DMS153 (cell line): ENCODE measurements around the gene MROH7.
"Not testable (repeated sequence)": the region's sequence is repeated elsewhere in the genome, so short reads cannot be mapped to it uniquely, and the experiment has no call there.

ENCODE experiments used
- DNase-seq: peaks from one replicate; lab custom pipeline; 2025; lab: John Stamatoyannopoulos, UW

The MROH7 gene

DNA sequence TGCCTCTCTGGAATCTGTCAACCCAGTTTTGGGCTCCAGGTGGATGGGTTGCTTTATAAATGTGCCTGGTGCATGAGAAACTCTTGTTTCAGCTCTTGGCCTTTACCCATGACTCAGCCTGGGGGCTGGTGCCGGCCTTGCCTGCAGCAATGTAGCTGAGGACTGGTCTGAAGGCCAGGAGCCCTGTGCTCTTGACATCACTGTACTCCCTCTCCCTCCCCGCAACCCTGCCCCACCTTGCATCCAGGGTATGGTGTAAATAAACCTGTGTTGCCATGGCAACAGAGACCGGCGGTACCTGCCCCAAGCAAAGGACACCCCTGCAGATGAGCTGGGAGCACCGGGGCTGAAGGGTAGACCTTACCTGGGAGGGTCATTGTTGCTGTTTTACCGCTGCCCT is 31.5 kb upstream of the MROH7 start:
- peak; percentile 31 for DNase-seq

- DNase-seq, result no peak
Measured at GRCh38 chr1:54610601-54611580, 30.7 kb upstream of the MROH7 start.

DNA sequence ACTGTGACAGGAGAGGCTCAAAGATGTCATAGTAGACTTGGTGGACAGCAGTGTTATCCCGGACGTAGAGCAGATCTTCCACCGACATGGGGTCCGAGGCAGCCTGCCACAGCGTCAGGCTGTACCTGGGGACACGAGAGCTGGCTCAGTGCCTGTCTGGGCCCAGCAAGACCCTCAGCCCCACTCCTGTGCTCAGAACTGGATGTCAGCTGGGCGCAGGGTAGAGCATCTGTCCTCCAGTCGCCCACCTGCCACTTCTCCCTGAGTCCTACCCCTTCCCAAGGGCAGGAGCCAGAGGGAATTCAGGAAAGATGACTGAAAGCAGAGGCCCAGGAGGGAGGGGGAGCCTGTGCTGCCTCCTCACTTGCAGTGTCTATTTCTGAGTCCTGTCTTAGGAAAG is 30.0 kb upstream of the MROH7 start:
- no peak for DNase-seq

DNA sequence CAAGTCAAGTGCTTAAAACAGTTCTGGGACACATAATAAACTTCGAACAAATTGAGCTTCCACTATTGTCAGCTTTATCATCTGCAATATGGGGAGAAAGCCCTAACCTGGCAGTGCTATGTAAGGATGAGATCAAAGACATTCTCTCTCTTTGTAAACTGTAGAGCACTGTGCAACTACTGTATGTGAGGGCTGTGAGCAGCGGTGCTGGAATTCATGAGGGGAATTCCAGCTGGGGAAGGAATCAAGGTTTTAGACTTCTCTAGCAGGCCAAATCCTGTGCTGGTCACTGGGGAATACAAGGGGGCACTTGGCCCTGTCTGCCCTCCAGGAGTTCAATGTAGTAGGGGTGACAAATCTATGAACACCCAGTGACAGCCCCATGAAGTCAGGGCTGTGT is 27.6 kb upstream of the MROH7 start:
- DNase-seq, result no peak

- no peak for DNase-seq
Measured at GRCh38 chr1:54614563-54614962, 27.0 kb upstream of the MROH7 start.

GRCh38 chr1:54615531-54616279 is 25.9 kb upstream of the MROH7 start:
- DNase-seq, result no peak

DNA sequence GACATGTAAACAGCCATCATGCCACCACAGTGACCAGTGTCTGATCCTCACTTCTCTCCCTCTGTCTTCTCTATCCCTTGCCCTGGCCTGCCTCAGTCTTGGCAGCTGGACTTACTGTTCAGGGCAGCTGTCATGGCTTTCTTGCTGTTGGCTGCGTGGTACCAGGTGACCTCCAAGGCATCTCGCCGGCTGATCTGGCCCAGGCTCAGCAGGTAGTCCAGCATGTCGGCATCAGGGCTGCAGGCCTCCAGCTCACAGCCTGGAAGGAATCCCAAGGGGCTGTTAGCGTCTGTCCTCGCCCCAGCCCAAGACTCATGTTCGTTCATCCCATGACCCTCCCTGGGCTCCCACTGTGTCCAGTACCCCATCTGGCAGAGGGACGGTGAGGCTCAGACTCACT is 21.8 kb upstream of the MROH7 start:
- DNase-seq, result no peak

DNA sequence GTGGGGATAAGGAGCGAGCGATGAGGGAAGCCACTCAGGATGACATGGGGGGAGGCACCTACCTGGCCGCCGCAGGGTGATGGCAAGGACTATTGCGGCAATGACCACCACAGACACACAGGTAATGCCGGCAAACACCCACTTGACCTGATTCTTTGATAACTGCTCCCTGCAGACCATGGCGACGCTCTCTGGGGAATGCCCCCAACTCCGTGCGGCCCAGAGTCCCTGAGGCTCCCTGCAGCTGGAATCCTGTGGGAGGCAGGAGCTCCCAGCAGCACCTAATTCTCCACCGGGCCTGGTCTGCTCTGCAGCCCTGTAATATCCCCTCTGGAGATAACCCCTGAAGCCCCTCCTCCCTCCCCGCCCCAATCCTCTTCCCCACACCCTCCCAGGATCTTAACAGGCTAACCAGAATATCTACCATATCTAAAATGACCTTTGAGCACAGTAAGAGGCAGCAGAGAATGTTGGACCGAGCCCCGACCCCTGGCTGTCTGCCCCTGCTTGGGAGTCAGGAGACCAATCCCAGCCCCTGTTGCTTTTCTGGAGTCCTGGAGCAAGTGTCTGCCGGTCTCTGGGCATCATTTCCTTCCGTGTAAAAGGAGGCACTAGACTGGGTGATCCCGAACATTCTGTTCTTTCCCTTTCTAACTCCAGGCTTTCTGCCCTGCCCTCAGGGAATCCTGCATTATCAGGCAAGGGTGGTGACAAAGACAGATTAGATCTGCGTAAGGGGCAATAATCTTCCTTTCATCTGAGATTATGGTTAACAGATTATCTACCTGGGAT is 18.2 kb upstream of the MROH7 start, which contains the start of gene FAM151A:
Gene FAM151A (minus strand): TSS at position 310 of the 792 bp plus-strand sequence. CDS start 130 bp downstream, at position 180.
- DNase-seq, result no peak

DNA sequence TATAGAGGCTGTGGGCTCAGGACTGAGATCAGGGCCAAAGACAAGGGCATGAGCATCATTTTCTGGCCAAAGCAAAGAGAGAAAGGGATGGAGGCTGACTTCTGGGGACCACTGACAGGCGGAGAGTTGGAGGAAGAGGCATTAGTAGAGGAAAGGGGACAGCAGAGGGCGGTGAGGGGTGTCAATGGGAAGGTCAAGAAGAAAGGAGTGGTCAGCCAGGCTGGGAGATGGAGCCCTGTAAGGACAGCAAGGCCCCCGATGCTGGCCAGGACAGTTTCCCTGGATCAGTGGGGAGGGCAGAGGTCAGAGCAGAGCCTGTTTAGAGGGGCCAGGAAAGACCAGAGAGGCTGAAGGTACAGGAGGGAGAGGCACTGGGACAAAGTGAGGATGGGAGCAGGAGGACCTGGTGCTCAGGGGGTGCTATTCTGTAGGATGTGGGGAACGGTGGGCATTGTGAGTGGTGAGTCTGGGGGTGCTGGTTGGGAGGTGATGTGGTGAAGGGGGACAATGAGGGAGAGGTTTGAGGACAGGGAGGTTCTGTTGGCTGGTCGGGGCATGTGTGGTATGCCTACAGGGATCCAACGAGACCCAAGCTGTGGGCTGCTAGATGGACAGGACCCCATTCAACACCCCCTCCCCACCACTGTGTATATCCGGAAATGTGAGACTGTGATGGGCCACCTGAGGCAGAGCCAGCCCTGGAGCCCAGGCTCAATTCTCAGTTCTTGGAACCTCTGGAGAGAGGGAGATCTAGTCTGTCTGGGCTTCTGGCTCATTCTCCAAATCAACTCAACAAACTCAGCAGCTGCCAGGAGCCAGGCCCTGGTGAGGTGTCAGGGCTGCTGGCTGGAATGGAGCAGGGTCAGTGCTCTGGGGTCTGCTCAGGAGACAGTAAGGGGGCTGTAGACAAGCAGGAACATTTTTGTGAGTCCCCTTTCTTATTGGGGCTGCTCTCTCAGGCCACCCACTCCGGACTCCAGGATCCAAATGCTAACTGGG is 16.8 kb upstream of the MROH7 start:
- no peak for DNase-seq

GRCh38 chr1:54627196-54627595 is 14.4 kb upstream of the MROH7 start:
- DNase-seq, result no peak

- DNase-seq, result not testable (repeated sequence)
Measured at GRCh38 chr1:54635804-54636203, 5.8 kb upstream of the MROH7 start.

GRCh38 chr1:54636461-54637446 is 4.8 kb upstream of the MROH7 start:
- DNase-seq, result not testable (repeated sequence)

DNA sequence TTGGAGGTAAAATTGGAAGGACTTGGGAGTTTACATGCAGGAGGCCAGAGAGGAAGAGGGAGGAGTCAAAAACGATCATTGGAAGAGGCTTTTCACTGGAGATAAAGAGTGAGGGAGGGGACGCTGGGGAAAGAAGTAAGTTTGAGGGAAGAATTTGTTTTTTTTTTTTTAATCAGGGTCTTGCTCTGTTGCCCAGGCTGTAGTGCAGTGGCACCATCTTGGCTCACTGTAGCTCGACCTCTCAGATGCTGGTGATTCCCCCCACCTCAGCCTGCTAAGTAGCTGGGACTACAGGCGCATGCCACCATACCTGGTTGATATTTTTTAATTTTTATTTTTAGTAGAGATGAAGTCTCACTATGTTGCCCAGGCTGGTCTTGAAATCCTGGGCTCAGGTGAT is 1.2 kb upstream of the MROH7 start:
- DNase-seq, result no peak

- no peak for DNase-seq
Measured at GRCh38 chr1:54643736-54644135, 2.1 kb downstream of the MROH7 start.

- DNase-seq, result no peak
Measured at GRCh38 chr1:54645806-54646676, 4.5 kb downstream of the MROH7 start.

- no peak for DNase-seq
Measured at GRCh38 chr1:54649130-54649898, 7.7 kb downstream of the MROH7 start.

DNA sequence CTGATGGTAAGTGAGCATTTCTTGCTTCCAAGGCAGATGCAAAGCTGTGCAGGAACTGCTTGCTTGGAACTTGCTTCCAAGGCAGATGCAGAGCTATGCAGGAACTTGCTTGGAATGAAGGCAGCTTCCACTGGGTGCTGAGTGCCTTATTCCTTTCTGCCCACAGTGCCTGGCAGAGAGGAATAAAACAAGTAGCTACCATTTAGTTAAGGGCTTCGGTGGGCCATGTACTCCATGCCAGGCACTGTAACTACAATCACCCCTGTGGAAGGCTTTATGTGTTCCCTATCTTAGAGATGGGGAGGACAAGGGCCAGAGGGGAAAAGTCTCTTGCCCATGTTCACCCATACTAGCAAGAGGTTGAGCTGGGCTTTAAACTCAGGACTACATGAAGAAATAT is 8.3 kb downstream of the MROH7 start:
- no peak for DNase-seq

DNA sequence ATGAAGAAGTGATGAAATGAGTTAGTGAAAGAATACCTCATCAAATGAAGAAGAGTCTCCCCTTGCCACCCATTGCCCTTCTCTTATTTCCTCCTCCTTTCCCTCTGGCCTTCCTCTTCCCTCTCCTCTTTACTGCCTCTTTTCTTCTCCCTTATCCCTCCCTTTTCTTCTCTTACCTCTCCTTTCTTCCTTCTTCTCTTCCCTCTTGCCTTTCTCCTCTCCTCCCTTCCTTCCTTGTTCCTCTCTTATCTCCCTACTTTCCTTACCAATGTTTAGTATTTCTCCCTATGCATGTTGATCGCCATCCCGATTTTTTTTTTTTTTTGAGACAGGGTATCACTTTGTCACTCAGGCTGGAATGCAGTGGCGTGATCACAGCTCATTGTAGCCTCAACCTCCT is 8.8 kb downstream of the MROH7 start:
- DNase-seq, result no peak
